Right renal pelvis (tissue), 4 donors: ENCODE measurements around the gene C4orf50. TPM values are rescaled to one million over a fixed set of nuclear protein-coding genes. Genes with fewer than 3 reads are reported as not detected.
A peak's percentile ranks its signal among the peaks of the same experiment; 100 is the strongest.

Source experiments
- DNase-seq, 4 donors: peaks; one replicate each; pipeline ENCODE4 v3.0.0-alpha.2; 2013; ENCODE audit warnings: low read depth in 4 of 4, low spot score in 3 of 4, missing footprints in 1 of 4
- polyA plus RNA-seq, 4 donors: library from polyadenylated mRNA; unstranded; fragments of 120-200 nt; gene quantifications; one replicate each; pipeline ENCODE4 v1.2.1, GENCODE V29; 2013; ENCODE audit not compliant: insufficient read length in 4 of 4

C4orf50 gene
- polyA plus RNA-seq, 4 donors: 0.01 TPM; not detected in 1

DNA sequence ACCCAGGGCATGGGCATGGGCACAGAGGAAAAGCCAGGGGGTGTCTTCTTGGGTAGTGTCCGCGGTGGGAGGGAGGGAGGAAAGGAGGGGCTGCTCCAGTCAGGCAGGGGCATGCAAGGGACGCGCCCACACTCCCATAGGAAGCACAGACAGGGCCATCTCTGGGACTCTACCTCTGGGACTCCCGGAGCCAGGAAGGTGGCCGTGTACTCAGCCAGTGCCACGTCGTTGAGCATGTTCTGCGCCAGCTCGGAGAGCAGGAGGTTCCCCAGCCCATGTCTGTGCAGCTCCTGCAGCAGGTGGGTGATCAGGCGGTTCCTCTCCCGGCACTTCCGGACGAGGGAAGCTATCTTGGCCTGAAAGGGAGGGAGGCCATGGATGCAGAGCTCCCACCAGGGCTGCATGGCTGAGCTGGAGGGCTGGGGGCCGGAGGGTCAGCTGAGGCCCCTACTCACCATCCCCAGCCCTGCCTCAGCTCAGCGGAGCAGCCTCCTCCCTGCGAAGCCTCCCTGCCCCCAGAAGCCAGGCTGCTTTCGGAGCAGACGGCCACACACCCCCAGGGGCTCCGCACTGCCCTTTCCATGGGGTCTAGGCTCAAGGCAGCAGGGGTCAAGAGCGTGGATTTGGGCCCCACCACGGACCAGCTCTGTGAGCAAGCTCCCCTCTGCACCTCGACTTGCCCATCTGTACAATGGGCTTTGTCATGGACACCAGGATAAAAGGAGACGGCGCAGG lies 44.6 kb downstream of the C4orf50 start:
- DNase-seq: no peak

GRCh38 chr4:5973033-5973432 lies 45.2 kb downstream of the C4orf50 start:
- no peak for DNase-seq

DNA sequence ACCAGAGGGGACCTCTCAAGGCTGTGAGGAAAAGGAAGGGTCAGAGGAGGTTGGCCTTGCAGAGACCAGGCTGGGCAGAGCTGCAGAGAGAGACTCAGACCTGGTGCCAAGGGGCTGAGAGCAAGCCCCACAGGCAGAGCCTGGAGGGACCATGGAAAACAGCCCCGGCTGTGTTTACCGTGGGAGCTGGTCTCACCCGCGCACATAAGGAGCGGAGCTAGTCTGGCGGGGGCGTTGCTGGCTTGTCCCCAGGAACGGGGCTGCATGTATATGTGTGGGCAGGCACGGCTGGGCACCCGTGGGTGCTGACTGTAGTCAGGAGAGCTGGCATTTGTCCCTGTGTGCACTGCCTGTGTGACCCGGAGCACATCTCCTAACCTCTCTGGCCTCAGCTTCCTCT lies 45.7 kb downstream of the C4orf50 start:
- no peak for DNase-seq

DNA sequence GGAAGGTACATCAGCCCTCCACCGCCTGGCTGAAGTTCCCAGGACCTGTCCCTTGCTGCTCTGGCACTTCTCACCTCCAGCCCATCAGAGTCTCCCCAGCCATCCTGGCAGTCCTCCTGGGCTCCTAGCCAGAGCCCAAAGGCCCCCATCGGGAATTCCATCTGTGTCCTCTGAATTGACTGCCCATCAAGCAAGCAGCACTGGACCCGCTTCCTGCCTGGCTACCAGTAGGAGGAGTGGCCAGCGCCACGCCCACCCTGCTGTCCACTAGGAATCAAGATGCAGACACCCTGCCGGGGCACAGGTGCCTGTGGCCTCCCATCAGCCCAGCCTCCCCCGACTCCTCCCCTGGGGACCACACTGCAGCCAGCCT lies 47.2 kb downstream of the C4orf50 start:
- DNase-seq: no peak

DNA sequence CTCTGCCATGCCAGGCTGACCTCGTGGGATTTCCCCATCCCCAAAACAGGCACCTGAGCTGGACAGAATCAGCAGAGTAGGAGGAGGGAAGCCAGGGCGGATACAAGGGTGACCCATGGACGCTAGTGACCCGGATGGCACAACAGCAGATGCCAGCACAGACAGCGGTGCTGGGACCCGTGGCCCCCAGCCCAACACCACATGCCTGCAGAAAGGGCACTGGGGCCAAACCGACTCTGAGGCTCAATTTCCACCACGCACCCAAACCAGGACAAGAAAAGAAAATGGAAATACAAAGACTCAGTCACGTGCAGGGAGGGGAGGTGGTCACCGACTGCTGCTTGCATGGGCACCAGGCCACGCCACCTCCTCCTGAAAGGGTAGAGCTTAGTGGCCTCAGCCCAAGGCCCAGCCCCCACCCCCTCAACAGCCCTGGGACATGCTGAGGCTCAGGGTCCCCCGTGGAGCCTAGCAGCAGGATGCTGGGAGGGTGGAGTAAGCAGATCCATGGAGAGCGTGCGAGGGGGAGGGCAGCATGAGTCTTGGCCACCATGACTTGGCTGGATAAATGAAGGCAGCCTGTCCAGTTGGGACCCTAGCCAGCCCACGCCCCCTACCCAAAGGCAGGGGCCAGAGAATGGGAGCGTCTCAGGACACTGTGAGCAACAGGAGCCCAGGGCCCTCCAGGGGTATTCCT lies 47.7 kb downstream of the C4orf50 start:
- DNase-seq: no peak

DNA sequence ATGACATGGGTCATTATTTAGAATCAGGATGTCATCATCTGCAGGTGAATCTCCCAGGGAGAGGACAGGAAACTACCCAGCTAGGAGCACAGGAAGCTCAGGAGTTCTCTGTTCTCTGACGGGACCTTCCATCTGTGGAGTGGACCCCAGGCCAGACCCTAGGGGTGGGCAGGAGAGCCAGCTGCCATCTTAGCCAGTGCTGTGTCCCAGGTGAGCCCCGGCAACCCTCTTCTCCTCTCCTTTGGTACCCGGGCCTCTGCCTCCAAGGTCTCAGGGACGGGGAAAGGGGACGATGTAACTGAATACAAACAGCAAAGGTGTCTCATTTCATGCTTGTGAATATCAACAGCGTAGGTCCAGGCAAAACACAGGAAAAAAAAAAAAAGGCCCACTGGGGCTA lies 48.5 kb downstream of the C4orf50 start:
- no peak for DNase-seq

DNA sequence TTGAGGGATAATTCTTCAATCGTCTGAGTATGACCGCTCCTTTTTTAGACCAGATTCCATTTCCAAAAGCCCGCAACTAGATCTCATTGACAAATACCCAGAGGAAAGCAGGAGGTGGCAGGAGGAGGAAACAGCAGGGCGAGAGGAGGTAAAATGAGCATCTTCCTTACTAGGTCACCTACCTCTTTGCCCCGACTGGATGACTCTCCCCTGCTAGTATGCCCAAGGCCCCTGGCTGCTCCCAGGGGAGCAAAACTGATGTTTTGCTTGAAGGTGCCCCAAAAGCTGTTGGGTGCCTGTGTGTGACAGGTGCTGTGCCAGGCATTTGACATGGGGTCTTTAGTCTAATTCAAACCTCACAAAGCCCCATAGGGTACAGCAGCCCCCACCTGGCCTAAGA lies 48.9 kb downstream of the C4orf50 start:
- no peak for DNase-seq

DNA sequence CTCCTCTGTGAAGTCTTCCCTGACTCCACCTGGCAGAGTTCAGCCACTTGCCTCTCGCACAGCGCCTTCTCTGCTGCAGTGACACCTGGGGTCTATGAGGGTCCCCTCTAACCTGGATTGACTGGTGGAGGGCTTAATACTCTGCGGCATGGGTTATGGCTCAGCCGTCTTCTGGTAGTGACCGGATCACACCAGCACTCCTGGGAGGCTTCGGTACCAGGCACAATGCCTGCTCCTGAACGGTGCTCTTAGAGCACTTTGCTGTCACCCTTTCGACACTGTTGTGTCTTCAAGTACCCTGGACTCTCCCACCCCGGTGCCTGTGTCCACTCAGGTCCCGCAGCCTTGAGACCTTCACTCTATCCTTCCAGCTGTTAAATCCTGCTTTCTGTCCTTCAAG lies 50.0 kb downstream of the C4orf50 start:
- DNase-seq: no peak

DNA sequence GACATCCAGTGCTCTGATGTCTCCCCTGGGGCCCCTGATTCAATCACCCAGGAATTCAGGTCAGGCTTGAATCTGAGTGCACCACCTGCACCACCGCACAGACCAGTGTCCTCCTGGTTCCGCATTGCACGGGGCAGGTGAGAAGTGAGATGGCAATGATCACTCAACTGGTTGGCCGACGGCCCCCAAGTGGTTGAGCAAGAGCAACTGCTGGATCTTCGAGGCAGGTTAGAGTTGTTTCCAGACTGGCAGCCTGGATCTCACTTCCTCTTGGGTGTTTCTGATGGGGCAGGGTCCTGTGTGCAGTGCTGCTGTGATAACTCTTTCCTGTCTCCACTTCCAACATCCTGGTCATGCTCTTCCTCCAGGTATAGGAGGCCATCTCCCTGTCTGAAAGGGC lies 50.4 kb downstream of the C4orf50 start:
- DNase-seq: no peak

DNA sequence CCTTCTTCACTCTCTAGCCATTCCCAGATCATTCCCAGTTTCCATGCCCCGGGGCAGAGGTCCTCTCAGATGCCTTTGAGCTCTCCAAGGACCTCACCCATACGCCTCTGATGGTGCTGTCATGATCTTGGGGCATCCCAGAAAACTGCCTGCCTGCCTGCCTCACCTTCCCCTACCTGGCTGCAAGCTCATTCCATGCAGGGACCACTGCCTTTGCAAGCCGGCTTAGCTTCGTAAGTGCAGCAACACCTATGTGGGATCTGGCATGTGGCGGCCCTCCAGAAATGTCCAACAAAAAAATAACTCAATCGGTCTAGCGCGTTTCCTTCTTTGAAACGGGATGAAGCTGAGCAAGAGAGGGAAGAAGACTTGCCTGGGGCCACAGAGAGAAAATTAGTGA lies 53.0 kb downstream of the C4orf50 start:
- no peak for DNase-seq

GRCh38 chr4:5964030-5964429 lies 54.2 kb downstream of the C4orf50 start:
- no peak for DNase-seq

- DNase-seq: no peak
These were observed 54.6 kb downstream of the C4orf50 start for GRCh38 chr4:5963611-5964010.

- no peak for DNase-seq
These were observed 55.8 kb downstream of the C4orf50 start for GRCh38 chr4:5962416-5962815.

GRCh38 chr4:5960252-5960880 lies 57.9 kb downstream of the C4orf50 start:
- no peak for DNase-seq

- no peak for DNase-seq
These were observed 58.8 kb downstream of the C4orf50 start for GRCh38 chr4:5959211-5959982.

DNA sequence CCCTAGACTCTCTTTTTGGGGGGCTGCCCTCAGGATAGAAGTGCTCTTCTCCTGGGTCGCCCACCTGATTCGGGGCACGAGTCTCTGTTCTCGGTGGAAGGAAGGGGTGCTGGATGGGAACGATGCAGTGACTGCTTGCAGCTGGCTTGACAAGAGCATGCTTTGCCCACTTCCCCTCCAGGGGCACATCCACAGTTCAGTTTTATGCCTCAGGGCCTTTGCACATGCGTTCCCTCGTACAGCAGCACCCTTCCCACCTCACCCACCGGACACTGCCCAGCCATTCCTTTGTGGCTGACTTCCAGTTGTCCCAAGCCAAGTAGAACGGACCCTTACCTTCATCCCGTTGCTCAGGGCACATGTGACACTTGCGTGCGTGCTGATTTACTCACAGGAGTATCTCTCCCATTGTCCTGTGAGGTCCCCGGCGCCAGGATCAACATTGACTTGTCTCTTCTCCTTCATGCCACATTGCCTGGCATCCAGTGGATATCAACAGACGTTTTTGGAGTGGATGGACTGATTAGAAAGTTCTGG lies 60.0 kb downstream of the C4orf50 start:
- no peak for DNase-seq

DNA sequence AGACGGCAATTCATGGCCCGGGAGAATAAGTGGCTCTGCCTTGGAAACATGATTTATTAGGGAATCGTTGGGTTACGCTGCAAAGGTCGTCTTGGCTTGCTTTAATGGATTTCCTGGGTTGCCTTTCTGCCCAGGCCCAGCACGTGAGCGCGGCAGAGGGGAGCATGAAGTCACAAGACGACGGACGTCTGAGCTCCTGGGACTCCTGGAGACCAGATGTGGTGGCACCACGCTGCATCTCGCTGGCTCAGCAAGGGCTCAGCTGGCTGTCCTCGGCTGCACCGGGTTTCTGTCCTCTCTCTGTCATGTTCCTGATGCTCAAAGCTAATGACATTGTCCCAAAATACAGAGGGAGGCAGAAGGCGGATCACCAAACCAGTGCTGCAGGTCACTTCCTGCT lies 61.2 kb downstream of the C4orf50 start:
- no peak for DNase-seq

DNA sequence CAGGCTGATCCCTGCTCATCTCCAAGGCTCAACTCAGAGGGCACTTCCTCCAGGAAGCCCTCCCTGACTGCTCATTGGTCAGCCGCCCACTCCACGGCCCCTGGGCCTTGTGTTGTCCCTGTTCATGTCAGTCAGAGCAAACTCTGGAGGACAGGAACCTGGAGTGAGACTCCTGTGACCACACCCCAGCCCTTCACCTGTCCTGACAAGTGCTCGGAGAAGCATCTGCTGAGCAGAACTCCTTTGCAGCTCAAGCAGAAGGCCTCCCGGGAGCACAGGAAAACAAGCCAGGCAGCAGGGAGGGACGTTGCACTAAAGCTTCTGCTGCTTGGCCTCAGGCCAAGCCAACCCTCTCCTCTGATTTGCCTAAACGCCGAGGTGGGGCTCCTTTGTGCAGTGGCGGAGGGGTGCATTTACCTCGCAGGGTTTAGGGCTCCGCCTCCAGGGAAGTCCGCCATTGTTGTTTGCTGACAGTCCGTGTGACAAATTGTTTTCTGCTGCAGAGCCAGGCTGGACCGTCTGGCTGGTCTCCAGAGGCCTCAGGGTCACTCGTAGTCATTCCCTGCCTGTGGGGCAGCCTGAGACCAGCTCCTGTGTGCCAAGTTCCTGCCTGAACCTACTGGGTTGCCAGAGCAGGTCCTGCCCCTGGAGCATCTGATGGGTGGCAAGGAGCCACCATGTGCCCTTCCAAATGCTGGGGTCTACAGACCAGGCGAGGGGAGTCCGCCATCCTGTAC lies 61.8 kb downstream of the C4orf50 start:
- peak; percentile 29 to 65 (median 40) for DNase-seq

- no peak for DNase-seq
These were observed 62.4 kb downstream of the C4orf50 start for GRCh38 chr4:5955856-5956255.

DNA sequence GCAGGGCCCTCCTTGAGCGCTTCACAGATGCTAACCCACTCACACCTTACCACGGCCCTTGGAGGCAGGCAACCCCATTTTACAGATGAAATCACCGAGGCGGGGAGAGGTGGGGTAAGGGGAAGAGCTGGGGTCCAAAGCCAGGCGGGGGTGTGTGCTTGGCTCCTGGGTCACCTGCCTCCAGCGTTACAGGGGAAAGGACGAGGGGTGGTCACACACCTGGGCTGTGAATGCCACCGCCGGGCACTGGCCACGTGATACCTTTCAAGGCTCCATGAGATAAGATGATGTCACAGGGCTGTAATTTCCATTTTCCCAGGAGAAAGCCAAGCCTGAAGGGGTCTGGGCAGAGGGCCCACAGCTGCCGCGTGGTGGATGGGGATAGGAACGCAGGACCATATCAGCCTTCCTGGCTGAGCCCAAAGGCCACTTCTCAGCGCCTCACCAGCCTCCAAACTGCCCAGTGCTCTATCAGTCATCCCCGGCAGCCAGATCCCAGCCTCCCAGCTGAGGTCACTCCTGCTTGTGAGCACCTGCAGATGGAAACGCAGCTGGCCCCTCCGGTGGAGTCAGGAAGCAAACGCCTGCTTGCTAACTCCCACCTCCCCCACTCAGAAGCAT lies 62.9 kb downstream of the C4orf50 start:
- no peak for DNase-seq
